ENCODE measurements around the gene EFEMP2. TPM values are rescaled to one million over a fixed set of nuclear protein-coding genes. Genes with fewer than 3 reads are reported as not detected.

Gene EFEMP2
- total RNA-seq, 3 donors from 2014 or later (not counting 1 experiment from before 2014, with no cell fraction given), result 6.1 to 13.0 (median 9.8) TPM

DNA sequence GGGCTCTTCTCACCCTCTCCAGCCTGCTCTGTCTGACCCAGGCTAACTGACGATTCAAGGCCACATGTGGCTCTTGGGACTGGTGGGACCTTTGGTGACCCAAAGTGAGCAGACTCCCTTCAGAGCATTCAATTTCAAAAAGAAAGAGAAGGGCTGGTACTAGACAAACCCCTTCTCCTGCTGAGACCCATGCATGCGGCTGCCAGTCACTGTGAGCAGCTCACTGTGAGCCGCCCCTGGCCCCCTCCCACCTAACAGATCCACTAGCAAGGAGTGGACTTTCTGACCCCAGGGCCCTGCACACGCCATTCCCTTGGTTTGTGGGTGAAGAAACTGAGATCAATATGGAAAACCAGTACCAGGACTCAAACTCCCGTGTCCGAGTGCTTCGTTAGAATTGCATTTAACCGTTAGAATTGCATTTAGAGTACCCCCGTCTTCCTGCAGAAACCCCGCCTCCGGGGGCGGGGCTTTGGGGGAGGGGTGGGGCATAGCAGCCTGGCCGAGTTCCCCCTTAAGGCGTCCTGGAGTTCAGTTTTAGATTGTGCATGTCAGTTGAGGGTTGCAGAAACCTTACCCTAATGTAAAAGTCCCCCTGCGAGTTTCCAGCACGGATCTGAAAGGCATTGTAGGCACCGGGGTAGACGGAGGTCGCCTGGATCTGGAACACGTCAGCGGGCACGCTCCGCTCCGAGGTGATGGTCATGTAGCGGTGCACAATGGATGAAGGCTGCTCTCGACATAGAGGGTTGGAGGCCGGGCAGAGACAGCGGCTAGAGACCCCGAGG is 5.1 kb downstream of the EFEMP2 start:
- Mint-ChIP-seq H3K36me3 (no peaks in the 10 kb centered on the region), H3K9me3 (no peaks in the 10 kb centered on the region), H3K4me3 (no peak overlapping the region), H3K4me1 (peaks cover 16 to 32% of the 10 kb centered on the region in 2 donors), H3K27ac (no peak overlapping the region), H3K27me3 (ENCODE audit: low read depth in 2 of 2) (no peaks in the 10 kb centered on the region)
- no peaks in the 10 kb centered on the region for H3K9me3 ChIP-seq (ENCODE audit: control insufficient read depth, insufficient read depth, low read length)
- peaks cover 20% of the 10 kb centered on the region for H3K4me1 ChIP-seq (ENCODE audit: control insufficient read depth, insufficient read depth, low read length)
- H3K27ac ChIP-seq (ENCODE audit: low read length), result no peak overlapping the region
- WGBS (ENCODE audit: insufficient coverage), result 72% methylated on average over 27 of the region's 29 CpGs
- H3K4me3 ChIP-seq (ENCODE audit: low read length), result no peak overlapping the region
- intact Hi-C loops (cut with micrococcal nuclease), result no loop called here
- no peak for ATAC-seq
- peaks cover 42% of the 10 kb centered on the region for H3K36me3 ChIP-seq (ENCODE audit: control insufficient read depth, insufficient read depth, low read length)
- TF ChIP-seq, protein P1, sequence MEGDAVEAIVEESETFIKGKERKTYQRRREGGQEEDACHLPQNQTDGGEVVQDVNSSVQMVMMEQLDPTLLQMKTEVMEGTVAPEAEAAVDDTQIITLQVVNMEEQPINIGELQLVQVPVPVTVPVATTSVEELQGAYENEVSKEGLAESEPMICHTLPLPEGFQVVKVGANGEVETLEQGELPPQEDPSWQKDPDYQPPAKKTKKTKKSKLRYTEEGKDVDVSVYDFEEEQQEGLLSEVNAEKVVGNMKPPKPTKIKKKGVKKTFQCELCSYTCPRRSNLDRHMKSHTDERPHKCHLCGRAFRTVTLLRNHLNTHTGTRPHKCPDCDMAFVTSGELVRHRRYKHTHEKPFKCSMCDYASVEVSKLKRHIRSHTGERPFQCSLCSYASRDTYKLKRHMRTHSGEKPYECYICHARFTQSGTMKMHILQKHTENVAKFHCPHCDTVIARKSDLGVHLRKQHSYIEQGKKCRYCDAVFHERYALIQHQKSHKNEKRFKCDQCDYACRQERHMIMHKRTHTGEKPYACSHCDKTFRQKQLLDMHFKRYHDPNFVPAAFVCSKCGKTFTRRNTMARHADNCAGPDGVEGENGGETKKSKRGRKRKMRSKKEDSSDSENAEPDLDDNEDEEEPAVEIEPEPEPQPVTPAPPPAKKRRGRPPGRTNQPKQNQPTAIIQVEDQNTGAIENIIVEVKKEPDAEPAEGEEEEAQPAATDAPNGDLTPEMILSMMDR (IDR thresholded peaks at IDR 0.05), result no peak
- no peak for DNase-seq
- no peaks in the 10 kb centered on the region for H3K27me3 ChIP-seq (ENCODE audit: control insufficient read depth, insufficient read depth, low read length)

DNA sequence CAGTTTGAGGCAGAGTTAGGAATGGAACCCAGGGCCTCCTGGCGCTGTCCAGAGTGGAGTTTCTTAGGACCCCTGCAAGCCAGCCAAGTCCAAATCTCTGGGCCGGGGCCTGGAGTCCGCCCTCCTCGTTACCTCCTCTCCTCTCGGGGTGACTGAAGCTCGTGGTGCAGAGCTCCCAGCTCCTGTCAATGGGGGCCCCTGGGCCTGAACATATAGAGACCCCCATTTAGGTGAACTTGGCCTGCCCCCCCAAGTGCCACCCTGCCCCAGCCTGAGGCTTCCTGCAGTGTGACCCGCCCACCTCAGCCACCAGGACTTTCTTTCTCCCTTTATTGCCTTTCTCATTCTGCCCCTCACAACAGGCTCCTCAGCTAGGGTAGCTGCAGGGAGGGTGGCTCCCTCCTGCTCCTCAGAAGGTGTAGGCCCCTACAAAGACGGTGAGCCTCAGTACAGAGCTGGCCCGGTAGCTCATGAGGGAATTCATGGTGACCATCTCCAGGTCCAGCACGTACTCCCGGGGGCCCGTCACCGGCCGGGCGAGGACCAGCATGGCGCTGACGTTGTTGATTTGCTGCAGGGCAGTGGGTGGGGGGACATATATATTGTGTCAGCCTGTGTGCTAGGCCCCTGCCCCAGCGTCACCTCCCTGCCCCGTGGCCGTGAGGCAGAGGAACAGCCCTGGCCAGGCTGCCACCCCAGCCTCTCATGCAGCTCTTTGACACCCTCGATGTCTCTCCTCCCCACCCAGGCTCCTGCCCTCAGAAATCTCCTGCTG is 5.9 kb downstream of the EFEMP2 start:
- Histone ChIP-seq H3K9me3 (ENCODE audit: control insufficient read depth, insufficient read depth, low read length) (no peaks in the 10 kb centered on the region), H3K4me3 (ENCODE audit: low read length) (no peak overlapping the region), H3K27ac (ENCODE audit: low read length) (no peak overlapping the region), H3K36me3 (ENCODE audit: control insufficient read depth, insufficient read depth, low read length) (peaks cover 47% of the 10 kb centered on the region), H3K4me1 (ENCODE audit: control insufficient read depth, insufficient read depth, low read length) (peaks cover 21% of the 10 kb centered on the region), H3K27me3 (ENCODE audit: control insufficient read depth, insufficient read depth, low read length) (no peaks in the 10 kb centered on the region)
- DNase-seq (no peak), ATAC-seq (no peak)
- no peak overlapping the region for H3K4me3 Mint-ChIP-seq
- peaks cover 17 to 34% of the 10 kb centered on the region in 2 donors for H3K4me1 Mint-ChIP-seq
- no peak overlapping the region for H3K27ac Mint-ChIP-seq
- no peaks in the 10 kb centered on the region for H3K36me3 Mint-ChIP-seq
- 94% methylated on average over 21 of the region's 21 CpGs for WGBS (ENCODE audit: insufficient coverage)
- H3K27me3 Mint-ChIP-seq (ENCODE audit: low read depth in 2 of 2), result no peaks in the 10 kb centered on the region
- H3K9me3 Mint-ChIP-seq, result no peaks in the 10 kb centered on the region
- TF ChIP-seq, protein P1 (IDR thresholded peaks at IDR 0.05), result no peak
- intact Hi-C loops (cut with micrococcal nuclease), result no loop called here

DNA sequence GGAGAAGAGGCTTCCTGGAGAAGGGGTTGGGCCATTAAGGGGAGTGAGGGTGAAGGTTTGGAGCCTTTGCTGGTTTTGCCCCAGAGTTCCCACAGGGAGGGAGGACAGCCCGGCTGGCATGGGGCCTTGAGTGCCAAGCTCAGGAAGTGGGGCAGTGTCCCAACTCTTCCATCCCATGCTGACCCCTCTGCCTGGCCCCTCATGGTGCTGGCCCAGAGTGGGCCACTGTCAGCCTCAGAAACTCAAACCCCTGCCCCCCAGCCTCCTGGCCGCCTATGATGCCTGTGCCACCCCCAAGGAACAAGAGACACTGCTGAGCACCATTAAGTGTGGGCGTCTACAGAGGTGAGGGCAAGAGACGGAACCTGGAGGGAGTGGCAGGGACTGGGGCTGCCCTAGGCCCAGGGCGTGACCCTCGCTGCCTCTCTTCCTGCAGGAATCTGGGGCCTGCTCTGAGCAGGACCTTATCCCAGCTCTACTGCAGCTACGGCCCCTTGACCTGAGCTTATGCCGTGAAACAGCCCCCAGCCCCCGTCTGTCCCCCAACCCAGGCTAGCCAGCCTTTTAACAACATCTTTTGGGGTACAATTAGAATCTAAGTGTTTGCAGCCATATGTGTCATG is 6.9 kb downstream of the EFEMP2 start:
- no peak overlapping the region for H3K4me3 Mint-ChIP-seq
- intact Hi-C loops (cut with micrococcal nuclease), result no loop called here
- no peaks in the 10 kb centered on the region for H3K36me3 Mint-ChIP-seq
- TF ChIP-seq, protein P1 (IDR thresholded peaks at IDR 0.05), result no peak
- Histone ChIP-seq H3K36me3 (ENCODE audit: control insufficient read depth, insufficient read depth, low read length) (peaks cover 47% of the 10 kb centered on the region), H3K27ac (ENCODE audit: low read length) (no peak overlapping the region), H3K9me3 (ENCODE audit: control insufficient read depth, insufficient read depth, low read length) (no peaks in the 10 kb centered on the region), H3K4me1 (ENCODE audit: control insufficient read depth, insufficient read depth, low read length) (peaks cover 25% of the 10 kb centered on the region), H3K4me3 (ENCODE audit: low read length) (no peak overlapping the region), H3K27me3 (ENCODE audit: control insufficient read depth, insufficient read depth, low read length) (no peaks in the 10 kb centered on the region)
- DNase-seq (no peak), ATAC-seq (no peak)
- no peak overlapping the region for H3K27ac Mint-ChIP-seq
- H3K27me3 Mint-ChIP-seq (ENCODE audit: low read depth in 2 of 2), result no peaks in the 10 kb centered on the region
- 96% methylated on average over 9 of the region's 9 CpGs for WGBS (ENCODE audit: insufficient coverage)
- H3K9me3 Mint-ChIP-seq, result no peaks in the 10 kb centered on the region
- peaks cover 16 to 39% of the 10 kb centered on the region in 2 donors for H3K4me1 Mint-ChIP-seq

Data from natural killer cell (primary cell).